ENCODE results near the gene SLC4A3. TPM values are rescaled to one million over a fixed set of nuclear protein-coding genes. Genes with fewer than 3 reads are reported as not detected.

SLC4A3 gene
- total RNA-seq, 1 donor from 2014 or later, result 0.88 TPM

GRCh38 chr2:219641390-219642068 is 14.1 kb downstream of the SLC4A3 start:
- H3K36me3 ChIP-seq, result no peaks in the 10 kb centered on the region
- no peaks in the 10 kb centered on the region for H3K9me3 ChIP-seq (ENCODE audit: low read depth)
- H2AFZ ChIP-seq (replicated peaks), result no peak overlapping the region
- no peak overlapping the region for H3K27ac Mint-ChIP-seq
- H3K36me3 Mint-ChIP-seq, result peaks cover 3% of the 10 kb centered on the region
- peaks cover 11% of the 10 kb centered on the region for H3K27me3 ChIP-seq
- no peaks in the 10 kb centered on the region for H3K9me3 Mint-ChIP-seq
- no peak overlapping the region for H3K27ac ChIP-seq
- no peaks in the 10 kb centered on the region for H3F3A ChIP-seq (ENCODE audit: low read depth)
- H4K20me1 ChIP-seq (ENCODE audit: low read depth), result no peaks in the 10 kb centered on the region
- H3K4me3 Mint-ChIP-seq, result peak overlapping the region; percentile 13
- H3K4me1 Mint-ChIP-seq, result peaks cover 32% of the 10 kb centered on the region
- no peak for DNase-seq (ENCODE audit: low spot score)
- H3K4me2 ChIP-seq, result no peak overlapping the region
- peaks cover 13% of the 10 kb centered on the region for H3K4me1 ChIP-seq
- TF ChIP-seq EZH2 (IDR thresholded peaks at IDR 0.05), result no peak
- no peak for TF ChIP-seq CTCF (IDR thresholded peaks at IDR 0.05)
- peaks cover 14% of the 10 kb centered on the region for H3K27me3 Mint-ChIP-seq (ENCODE audit: insufficient read depth, low read depth)
- no peak overlapping the region for H3K9ac ChIP-seq
- H3K4me3 ChIP-seq, result no peak overlapping the region
- no peaks in the 10 kb centered on the region for H3K79me2 ChIP-seq (ENCODE audit: low read depth)

GRCh38 chr2:219642069-219642454 is 14.6 kb downstream of the SLC4A3 start:
- H3K27me3 Mint-ChIP-seq (ENCODE audit: insufficient read depth, low read depth), result peaks cover 13% of the 10 kb centered on the region
- no peaks in the 10 kb centered on the region for H3K9me3 ChIP-seq (ENCODE audit: low read depth)
- H3K9ac ChIP-seq, result no peak overlapping the region
- H3K4me1 ChIP-seq, result peaks cover 13% of the 10 kb centered on the region
- H3K27me3 ChIP-seq, result peaks cover 11% of the 10 kb centered on the region
- peaks cover 32% of the 10 kb centered on the region for H3K4me1 Mint-ChIP-seq
- no peak overlapping the region for H3K4me3 ChIP-seq
- H3K27ac ChIP-seq, result no peak overlapping the region
- H4K20me1 ChIP-seq (ENCODE audit: low read depth), result no peaks in the 10 kb centered on the region
- no peak for TF ChIP-seq CTCF (IDR thresholded peaks at IDR 0.05)
- no peak for TF ChIP-seq EZH2phosphoT487 (IDR thresholded peaks at IDR 0.05)
- TF ChIP-seq EZH2 (IDR thresholded peaks at IDR 0.05), result no peak
- no peak overlapping the region for H3K4me2 ChIP-seq
- H2AFZ ChIP-seq (replicated peaks), result no peak overlapping the region
- H3F3A ChIP-seq (ENCODE audit: low read depth), result no peaks in the 10 kb centered on the region
- peak overlapping the region; percentile 13 for H3K4me3 Mint-ChIP-seq
- peaks cover 2% of the 10 kb centered on the region for H3K36me3 Mint-ChIP-seq
- DNase-seq (ENCODE audit: low spot score), result no peak
- peak overlapping the region; percentile 66 for H3K27ac Mint-ChIP-seq
- no peaks in the 10 kb centered on the region for H3K9me3 Mint-ChIP-seq
- no peaks in the 10 kb centered on the region for H3K36me3 ChIP-seq
- H3K79me2 ChIP-seq (ENCODE audit: low read depth), result no peaks in the 10 kb centered on the region

- no peaks in the 10 kb centered on the region for H3K79me2 ChIP-seq (ENCODE audit: low read depth)
- Mint-ChIP-seq H3K4me3 (peak overlapping the region; percentile 60), H3K9me3 (no peaks in the 10 kb centered on the region), H3K27me3 (ENCODE audit: insufficient read depth, low read depth) (peaks cover 11% of the 10 kb centered on the region), H3K27ac (peak overlapping the region; percentile 66), H3K36me3 (no peaks in the 10 kb centered on the region), H3K4me1 (peaks cover 29% of the 10 kb centered on the region)
- no peaks in the 10 kb centered on the region for H3K9me3 ChIP-seq (ENCODE audit: low read depth)
- H2AFZ ChIP-seq (replicated peaks), result no peak overlapping the region
- H3K27ac ChIP-seq, result no peak overlapping the region
- TF ChIP-seq EZH2 (IDR thresholded peaks at IDR 0.05) (peak; percentile 60), EZH2phosphoT487 (IDR thresholded peaks at IDR 0.05) (peak; percentile 44), CTCF (IDR thresholded peaks at IDR 0.05) (peak; percentile 99)
- peaks cover 11% of the 10 kb centered on the region for H3K27me3 ChIP-seq
- no peaks in the 10 kb centered on the region for H3K36me3 ChIP-seq
- H3F3A ChIP-seq (ENCODE audit: low read depth), result no peaks in the 10 kb centered on the region
- no peak overlapping the region for H3K4me3 ChIP-seq
- no peak overlapping the region for H3K9ac ChIP-seq
- no peaks in the 10 kb centered on the region for H4K20me1 ChIP-seq (ENCODE audit: low read depth)
- peak overlapping the region; percentile 38 for H3K4me2 ChIP-seq
- DNase-seq (ENCODE audit: low spot score), result peak; percentile 98
- H3K4me1 ChIP-seq, result peaks cover 13% of the 10 kb centered on the region
Observed at GRCh38 chr2:219642465-219643083, 15.1 kb downstream of the SLC4A3 start.

Measured in neural progenitor cell (in vitro differentiated cells).